Mesenchymal stem cell (in vitro differentiated cells and primary cell): Measurements from ENCODE around the gene ATRAID.

Experiments
- DNase-seq: peaks from one replicate; pipeline ENCODE4 v3.0.0-alpha.2; 2013
- H2AFZ ChIP-seq: one replicate; pipeline ENCODE4 v1.6.1; 2013; ENCODE audit warnings: low read depth, mild to moderate bottlenecking, control low read depth, inconsistent platforms, low read length, moderate library complexity
- H2AK5ac ChIP-seq: 2 replicates; pipeline ENCODE4 v1.6.1; 2013; ENCODE audit warnings: low read length, moderate library complexity, mild to moderate bottlenecking, inconsistent platforms; ENCODE audit not compliant: severe bottlenecking
- H2BK120ac ChIP-seq: one replicate; pipeline ENCODE4 v1.6.1; 2013; ENCODE audit warnings: low read depth, mild to moderate bottlenecking, inconsistent platforms, low read length, moderate library complexity
- H2BK12ac ChIP-seq, 2 experiments: one replicate each; pipeline ENCODE4 v1.6.1; 2013; ENCODE audit warnings: inconsistent platforms in 2 of 2, low read length in 2 of 2, mild to moderate bottlenecking in 2 of 2, moderate library complexity in 2 of 2, control low read depth in 1 of 2
- H2BK15ac ChIP-seq: one replicate; pipeline ENCODE4 v1.6.1; 2013; ENCODE audit warnings: mild to moderate bottlenecking, low read depth, inconsistent platforms; ENCODE audit not compliant: poor library complexity, severe bottlenecking
- H2BK5ac ChIP-seq: 2 replicates; pipeline ENCODE4 v1.6.1; 2013; ENCODE audit warnings: low read depth, mild to moderate bottlenecking, low read length, control low read depth, inconsistent platforms; ENCODE audit not compliant: poor library complexity, severe bottlenecking
- H3K14ac ChIP-seq, 2 experiments: one replicate each; pipeline ENCODE4 v1.6.1; 2013; ENCODE audit warnings: inconsistent platforms in 2 of 2, low read length in 2 of 2, control low read depth in 1 of 2, mild to moderate bottlenecking in 1 of 2, moderate library complexity in 1 of 2
- H3K18ac ChIP-seq, 2 experiments: one replicate each; pipeline ENCODE4 v1.6.1; 2013; ENCODE audit warnings: inconsistent platforms in 2 of 2, low read length in 2 of 2, control low read depth in 1 of 2, low read depth in 1 of 2, mild to moderate bottlenecking in 1 of 2
- H3K23ac ChIP-seq, 2 experiments: one replicate each; pipeline ENCODE4 v1.6.1; 2013; ENCODE audit warnings: inconsistent platforms in 2 of 2, low read length in 2 of 2, mild to moderate bottlenecking in 2 of 2, moderate library complexity in 2 of 2, control low read depth in 1 of 2
- H3K27ac ChIP-seq: 2 replicates; pipeline ENCODE4 v1.5.1; 2013; ENCODE audit warnings: mild to moderate bottlenecking, moderate library complexity, low read length, control low read depth, inconsistent platforms; ENCODE audit not compliant: poor library complexity, severe bottlenecking
- H3K27me3 ChIP-seq, 2 experiments: 2 replicates each; pipeline versions ENCODE4 v1.6.1 to v1.7.0; 2013; ENCODE audit warnings: low read length in 2 of 2, mild to moderate bottlenecking in 2 of 2, moderate library complexity in 2 of 2, control low read depth in 1 of 2, inconsistent platforms in 1 of 2; ENCODE audit not compliant: control insufficient read depth in 1 of 2, insufficient read depth in 1 of 2
- H3K36me3 ChIP-seq, 2 experiments: 2 replicates each; pipeline versions ENCODE4 v1.6.1 to v1.7.0; 2013; ENCODE audit warnings: low read length in 2 of 2, control low read depth in 1 of 2, inconsistent platforms in 1 of 2, low read depth in 1 of 2, mild to moderate bottlenecking in 1 of 2; ENCODE audit not compliant: insufficient read depth in 2 of 2, control insufficient read depth in 1 of 2
- H3K4ac ChIP-seq, 2 experiments: one replicate each; pipeline ENCODE4 v1.6.1; 2013; ENCODE audit warnings: inconsistent platforms in 2 of 2, low read length in 2 of 2, mild to moderate bottlenecking in 2 of 2, moderate library complexity in 2 of 2, control low read depth in 1 of 2, low read depth in 1 of 2
- H3K4me1 ChIP-seq: 2 replicates; pipeline ENCODE4 v1.6.1; 2013; ENCODE audit warnings: low read depth, low read length, control low read depth; ENCODE audit not compliant: control insufficient read depth, insufficient read depth
- H3K4me2 ChIP-seq: 2 replicates; pipeline ENCODE4 v1.6.1; 2013; ENCODE audit warnings: low read length, mild to moderate bottlenecking, inconsistent platforms; ENCODE audit not compliant: poor library complexity, severe bottlenecking
- H3K4me3 ChIP-seq, 2 experiments: 2 replicates each; pipeline versions ENCODE4 v1.5.1 to v1.7.0; 2013; ENCODE audit warnings: low read length in 2 of 2, mild to moderate bottlenecking in 2 of 2, control low read depth in 1 of 2, low read depth in 1 of 2; ENCODE audit not compliant: insufficient read depth in 1 of 2
- H3K79me1 ChIP-seq: replicated peaks from 2 replicates; pipeline ENCODE4 v1.6.1; 2013; ENCODE audit warnings: mild to moderate bottlenecking, control low read depth, low read length, inconsistent platforms; ENCODE audit not compliant: poor library complexity, severe bottlenecking
- H3K9ac ChIP-seq: 2 replicates; pipeline ENCODE4 v1.7.0; 2013; ENCODE audit warnings: mild to moderate bottlenecking, low read length, moderate library complexity
- H3K9me3 ChIP-seq: 2 replicates; pipeline ENCODE4 v1.7.0; 2013; ENCODE audit warnings: mild to moderate bottlenecking, low read length; ENCODE audit not compliant: control insufficient read depth
- H4K8ac ChIP-seq: one replicate; pipeline ENCODE4 v1.6.1; 2013; ENCODE audit warnings: inconsistent platforms, mild to moderate bottlenecking, low read length, moderate library complexity
- H4K91ac ChIP-seq: one replicate; pipeline ENCODE4 v1.6.1; 2013; ENCODE audit warnings: mild to moderate bottlenecking, low read length, inconsistent platforms
- WGBS: methylation state at CpG from one replicate; pipeline ENCODE4 v1.1.7; 2013; ENCODE audit warnings: mixed read lengths; 5-methylcytosine and 5-hydroxymethylcytosine counted together

ATRAID gene

DNA sequence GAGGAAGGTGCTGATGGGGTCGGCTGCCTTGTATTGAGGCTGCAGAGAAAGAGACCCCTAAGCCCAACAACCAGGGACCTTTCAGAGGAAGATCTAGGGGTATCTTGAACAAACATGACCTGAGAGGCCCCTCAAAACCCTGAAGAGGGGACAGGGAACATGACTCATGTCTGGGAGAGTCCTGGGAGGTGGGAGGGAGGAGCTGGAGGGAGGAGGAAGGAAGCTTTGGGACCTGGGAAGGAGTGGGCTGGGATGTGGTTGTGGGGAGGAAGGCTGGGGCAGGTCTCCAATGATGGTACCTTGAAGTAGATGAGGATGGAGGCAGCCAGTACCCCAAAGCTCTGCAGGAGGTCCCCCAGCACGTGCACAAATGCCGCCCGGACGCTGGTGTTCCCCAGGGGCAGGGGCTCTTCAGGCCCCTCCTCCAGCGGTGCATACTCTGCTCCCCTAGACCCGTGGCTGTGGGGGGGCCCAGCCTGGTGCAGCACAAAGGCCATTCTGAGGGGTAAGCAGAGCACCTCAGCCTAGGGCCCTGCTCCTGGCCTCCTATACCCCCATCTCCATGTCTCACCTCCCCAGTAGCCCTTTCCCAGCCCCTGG lies 45.1 kb downstream of the ATRAID start:
- no peak overlapping the region for H3K4ac ChIP-seq
- H3K14ac ChIP-seq = no peak overlapping the region
- H2BK15ac ChIP-seq = no peak overlapping the region
- peak overlapping the region in 1 of 2 experiments; percentile 63 for H3K23ac ChIP-seq
- no peak overlapping the region for H3K27ac ChIP-seq
- H3K79me1 ChIP-seq = no peaks in the 10 kb centered on the region
- H3K27me3 ChIP-seq = peaks cover 53 to 76% of the 10 kb centered on the region in 2 experiments
- H3K18ac ChIP-seq = no peak overlapping the region
- no peak overlapping the region for H4K91ac ChIP-seq
- peaks cover 2% of the 10 kb centered on the region for H3K4me1 ChIP-seq
- H3K9ac ChIP-seq = no peak overlapping the region
- H3K9me3 ChIP-seq = no peaks in the 10 kb centered on the region
- H2AK5ac ChIP-seq = no peak overlapping the region
- H3K36me3 ChIP-seq = no peaks in the 10 kb centered on the region
- DNase-seq = no peak
- no peak overlapping the region for H3K4me3 ChIP-seq
- no peak overlapping the region for H3K4me2 ChIP-seq
- no peak overlapping the region for H2AFZ ChIP-seq
- H2BK120ac ChIP-seq = no peak overlapping the region
- WGBS = 72% methylated on average over 7 of the region's 7 CpGs
- H2BK5ac ChIP-seq = no peak overlapping the region
- no peak overlapping the region for H2BK12ac ChIP-seq
- no peak overlapping the region for H4K8ac ChIP-seq

DNA sequence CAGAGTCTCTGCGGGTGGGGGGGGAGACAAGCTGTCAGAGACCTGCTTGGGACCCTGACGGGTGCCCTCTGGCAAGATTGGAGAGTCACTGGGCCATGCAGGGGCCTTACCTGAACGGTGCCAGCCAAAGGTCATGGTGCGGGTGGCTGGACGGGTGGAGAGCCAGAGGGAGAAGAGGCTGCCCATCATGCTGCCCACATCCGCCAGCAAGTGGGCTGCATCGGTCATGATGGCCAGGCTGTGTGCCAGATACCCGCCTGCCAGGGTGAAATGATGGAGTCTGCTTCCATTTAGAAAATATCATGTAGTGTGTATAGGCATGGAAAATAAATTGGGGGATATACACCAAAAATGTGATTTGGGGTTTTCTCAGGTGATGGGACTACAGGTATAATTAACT lies 46.2 kb downstream of the ATRAID start:
- no peak for DNase-seq
- H3K23ac ChIP-seq = no peak overlapping the region
- no peak overlapping the region for H2BK15ac ChIP-seq
- no peak overlapping the region for H2AK5ac ChIP-seq
- no peak overlapping the region for H2AFZ ChIP-seq
- H3K4me2 ChIP-seq = no peak overlapping the region
- H2BK5ac ChIP-seq = no peak overlapping the region
- no peak overlapping the region for H3K14ac ChIP-seq
- no peak overlapping the region for H3K4me3 ChIP-seq
- no peaks in the 10 kb centered on the region for H3K9me3 ChIP-seq
- H3K36me3 ChIP-seq = no peaks in the 10 kb centered on the region
- no peak overlapping the region for H3K9ac ChIP-seq
- H3K4me1 ChIP-seq = peaks cover 12% of the 10 kb centered on the region
- H3K18ac ChIP-seq = no peak overlapping the region
- peaks cover 62 to 76% of the 10 kb centered on the region in 2 experiments for H3K27me3 ChIP-seq
- H4K91ac ChIP-seq = no peak overlapping the region
- H3K4ac ChIP-seq = no peak overlapping the region
- H2BK120ac ChIP-seq = no peak overlapping the region
- 89% methylated on average over 8 of the region's 8 CpGs for WGBS
- H3K79me1 ChIP-seq = no peaks in the 10 kb centered on the region
- H2BK12ac ChIP-seq = no peak overlapping the region
- H4K8ac ChIP-seq = no peak overlapping the region
- no peak overlapping the region for H3K27ac ChIP-seq

DNA sequence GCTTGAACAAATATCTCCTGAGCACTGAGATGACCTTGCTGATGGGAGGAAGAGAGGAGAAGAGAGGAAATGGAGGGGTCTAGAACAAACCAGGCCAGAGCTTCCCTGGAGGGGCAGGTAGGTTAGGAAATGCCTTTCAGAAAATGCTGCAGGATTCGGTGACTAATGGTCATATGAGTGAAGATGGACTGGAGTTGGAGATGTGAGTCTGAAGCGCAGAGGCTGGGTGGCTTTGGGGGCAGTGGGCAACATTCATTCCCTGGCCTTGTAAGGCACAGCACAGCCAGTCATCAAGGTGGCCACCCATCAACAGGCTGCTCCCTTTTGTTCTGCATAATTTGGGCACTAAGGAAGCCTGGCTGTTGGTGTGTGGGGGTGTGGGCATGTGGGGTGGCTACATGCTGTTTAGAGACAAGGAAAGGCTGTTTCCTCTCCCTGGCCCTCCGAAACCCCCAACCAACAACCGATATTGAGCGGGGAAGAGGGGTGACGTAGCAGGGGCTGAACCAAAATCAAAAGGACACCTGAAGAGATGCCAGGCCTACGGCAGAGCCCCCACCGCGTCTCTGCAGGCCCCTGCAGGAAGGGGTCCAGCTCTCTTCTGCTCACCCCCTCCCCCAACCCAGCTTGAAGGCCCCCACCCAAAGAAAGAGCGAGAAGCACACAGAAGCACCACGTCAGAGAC lies 49.5 kb downstream of the ATRAID start:
- Histone ChIP-seq H2BK120ac (no peak overlapping the region), H2BK12ac (no peak overlapping the region), H4K8ac (no peak overlapping the region), H2AK5ac (no peak overlapping the region), H2BK5ac (no peak overlapping the region), H3K4me1 (peaks cover 29% of the 10 kb centered on the region), H3K4me2 (no peak overlapping the region), H3K18ac (no peak overlapping the region), H3K9me3 (no peaks in the 10 kb centered on the region), H4K91ac (no peak overlapping the region), H3K4me3 (no peak overlapping the region), H3K36me3 (no peaks in the 10 kb centered on the region), H2BK15ac (no peak overlapping the region), H2AFZ (no peak overlapping the region), H3K9ac (no peak overlapping the region), H3K27ac (no peak overlapping the region), H3K14ac (no peak overlapping the region), H3K23ac (no peak overlapping the region), H3K79me1 (no peaks in the 10 kb centered on the region), H3K27me3 (peaks cover 86 to 89% of the 10 kb centered on the region in 2 experiments), H3K4ac (no peak overlapping the region)
- no peak for DNase-seq
- 52% methylated on average over 10 of the region's 11 CpGs for WGBS

DNA sequence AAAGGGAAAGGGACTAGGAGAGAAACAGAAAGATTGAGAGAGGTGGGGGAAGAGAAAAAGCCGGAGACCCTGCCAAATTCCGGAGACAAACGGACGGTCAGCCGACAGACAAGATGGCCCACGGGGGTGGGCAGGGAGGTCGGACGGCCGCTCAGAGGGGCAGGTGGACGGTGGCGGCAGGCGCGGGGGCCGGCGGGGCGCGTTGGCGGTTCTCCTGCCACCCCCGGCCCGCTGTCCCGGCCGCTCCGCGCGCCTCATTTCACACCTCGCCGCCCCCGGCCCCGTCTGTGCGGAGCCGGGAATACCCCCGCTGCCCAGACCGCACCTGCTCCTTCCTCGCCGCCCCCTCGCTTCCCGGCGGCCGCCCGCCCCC lies 50.1 kb downstream of the ATRAID start:
- H2AFZ ChIP-seq = no peak overlapping the region
- H3K4ac ChIP-seq = no peak overlapping the region
- H2BK120ac ChIP-seq = no peak overlapping the region
- 4% methylated on average over 22 of the region's 40 CpGs for WGBS
- H2BK12ac ChIP-seq = no peak overlapping the region
- no peaks in the 10 kb centered on the region for H3K9me3 ChIP-seq
- H2AK5ac ChIP-seq = no peak overlapping the region
- H3K4me1 ChIP-seq = peaks cover 29% of the 10 kb centered on the region
- H3K36me3 ChIP-seq = no peaks in the 10 kb centered on the region
- H3K23ac ChIP-seq = no peak overlapping the region
- no peak overlapping the region for H3K9ac ChIP-seq
- H3K14ac ChIP-seq = no peak overlapping the region
- no peak overlapping the region for H3K4me3 ChIP-seq
- H2BK5ac ChIP-seq = no peak overlapping the region
- H3K27me3 ChIP-seq = peaks cover 84 to 89% of the 10 kb centered on the region in 2 experiments
- no peak overlapping the region for H3K27ac ChIP-seq
- H4K91ac ChIP-seq = no peak overlapping the region
- no peak overlapping the region for H4K8ac ChIP-seq
- no peak for DNase-seq
- no peak overlapping the region for H3K18ac ChIP-seq
- peak overlapping the region; percentile 76 for H3K4me2 ChIP-seq
- no peak overlapping the region for H2BK15ac ChIP-seq
- no peaks in the 10 kb centered on the region for H3K79me1 ChIP-seq
